ENCODE data around the gene GLDC. TPM values are rescaled to one million over a fixed set of nuclear protein-coding genes. Genes with fewer than 3 reads are reported as not detected.

Gene GLDC
- total RNA-seq, 5 donors from 2014 or later (not counting 1 experiment from before 2014, with no cell fraction given), result 0.21 to 0.79 (median 0.70) TPM

GRCh38 chr9:6676254-6676921 is 30.9 kb upstream of the GLDC start:
- peaks cover 6 to 10% (median 6%) of the 10 kb centered on the region in 3 donors for H3K4me1 Mint-ChIP-seq
- WGBS (ENCODE audit: insufficient coverage), result 82% methylated on average over 6 of the region's 6 CpGs
- no peak overlapping the region for H3K27ac Mint-ChIP-seq
- DNase-seq (no peak), ATAC-seq (replicated peaks in 1 of 4) (no peak)
- Histone ChIP-seq H3K4me1 (ENCODE audit: control insufficient read depth in 1 of 2, extremely low read depth in 1 of 2, insufficient read depth in 2 of 2, low read length in 2 of 2) (peaks cover 7 to 10% of the 10 kb centered on the region in 2 experiments), H3K4me3 (ENCODE audit: control insufficient read depth in 1 of 2, extremely low read depth in 1 of 2, low read length in 1 of 2) (no peak overlapping the region), H3K36me3 (ENCODE audit: control insufficient read depth in 2 of 2, extremely low read depth in 1 of 2, insufficient read depth in 1 of 2, low read length in 1 of 2) (no peaks in the 10 kb centered on the region), H3K27me3 (replicated peaks in 1 of 2; ENCODE audit: control insufficient read depth in 2 of 2, extremely low read depth in 1 of 2, insufficient read depth in 2 of 2, low read length in 1 of 2) (peaks cover 0 to 2% of the 10 kb centered on the region in 2 experiments), H3K27ac (ENCODE audit: low read length) (no peak overlapping the region), H3K9me3 (no peaks in the 10 kb centered on the region)
- H3K27me3 Mint-ChIP-seq, result no peaks in the 10 kb centered on the region
- no peak overlapping the region for H3K4me3 Mint-ChIP-seq
- no peaks in the 10 kb centered on the region for H3K36me3 Mint-ChIP-seq
- H3K9me3 Mint-ChIP-seq, result no peaks in the 10 kb centered on the region
- ChIA-PET CTCF (interaction anchor here in 1 of 2 donors (1.0 kb wide), 1 partner anchor 91 kb away, joined by 3 read pairs; no protein-coding TSS in a partner anchor), POLR2A (interaction anchor here in 1 of 2 donors (0.6 to 0.7 kb wide), 2 partner anchors 9 to 401 kb away, joined by 3 read pairs; no protein-coding TSS in a partner anchor)

DNA sequence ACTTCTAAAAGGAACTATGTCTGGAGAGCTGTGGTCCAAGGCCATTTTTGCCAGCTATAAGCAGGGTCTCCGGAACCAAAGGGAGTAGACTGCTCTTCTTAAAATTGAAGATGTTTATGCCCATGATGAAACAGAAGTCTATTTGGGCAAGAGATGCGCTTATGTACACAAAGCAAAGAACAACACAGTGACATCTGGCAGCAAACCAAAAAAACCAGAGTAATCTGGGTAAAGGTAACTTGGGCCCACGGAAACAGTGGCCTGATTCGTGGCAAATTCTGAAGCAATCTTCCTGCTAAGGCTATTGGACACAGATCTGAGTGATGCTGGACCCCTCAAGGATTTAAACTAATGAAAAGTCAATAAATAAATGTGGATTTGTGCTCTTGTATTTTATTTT is 29.7 kb upstream of the GLDC start:
- no peak for DNase-seq
- no peak overlapping the region for H3K4me3 ChIP-seq (ENCODE audit: control insufficient read depth in 1 of 2, extremely low read depth in 1 of 2, low read length in 1 of 2)
- Mint-ChIP-seq H3K4me1 (peaks cover 0 to under 1% (median under 1%) of the 10 kb centered on the region in 3 donors), H3K27me3 (no peaks in the 10 kb centered on the region), H3K27ac (no peak overlapping the region), H3K36me3 (no peaks in the 10 kb centered on the region), H3K4me3 (no peak overlapping the region), H3K9me3 (no peaks in the 10 kb centered on the region)
- H3K9me3 ChIP-seq, result no peaks in the 10 kb centered on the region
- ATAC-seq (replicated peaks in 1 of 4), result no peak
- 94% methylated on average over 3 of the region's 4 CpGs for WGBS (ENCODE audit: insufficient coverage)
- H3K27me3 ChIP-seq (replicated peaks in 1 of 2; ENCODE audit: control insufficient read depth in 2 of 2, extremely low read depth in 1 of 2, insufficient read depth in 2 of 2, low read length in 1 of 2), result peaks cover 0 to 2% of the 10 kb centered on the region in 2 experiments
- H3K36me3 ChIP-seq (ENCODE audit: control insufficient read depth in 2 of 2, extremely low read depth in 1 of 2, insufficient read depth in 1 of 2, low read length in 1 of 2), result no peaks in the 10 kb centered on the region
- H3K4me1 ChIP-seq (ENCODE audit: control insufficient read depth in 1 of 2, extremely low read depth in 1 of 2, insufficient read depth in 2 of 2, low read length in 2 of 2), result peaks cover under 1 to 3% of the 10 kb centered on the region in 2 experiments
- no peak overlapping the region for H3K27ac ChIP-seq (ENCODE audit: low read length)
- ChIA-PET POLR2A (no interaction called here), CTCF (interaction anchor here in 1 of 2 donors (0.7 kb wide), 1 partner anchor 326 kb away, joined by 3 read pairs; no protein-coding TSS in a partner anchor)

- ChIA-PET POLR2A (no interaction called here), CTCF (no interaction called here)
- H3K4me1 ChIP-seq (ENCODE audit: control insufficient read depth in 1 of 2, extremely low read depth in 1 of 2, insufficient read depth in 2 of 2, low read length in 2 of 2), result no peaks in the 10 kb centered on the region
- no CpG with 5 or more reads among the region's 1 CpG for WGBS (ENCODE audit: insufficient coverage)
- no peaks in the 10 kb centered on the region for H3K9me3 ChIP-seq
- no peak overlapping the region for H3K27ac Mint-ChIP-seq
- H3K27me3 ChIP-seq (replicated peaks in 1 of 2; ENCODE audit: control insufficient read depth in 2 of 2, extremely low read depth in 1 of 2, insufficient read depth in 2 of 2, low read length in 1 of 2), result peaks cover 0 to 5% of the 10 kb centered on the region in 2 experiments
- H3K36me3 Mint-ChIP-seq, result no peaks in the 10 kb centered on the region
- H3K4me3 ChIP-seq (ENCODE audit: control insufficient read depth in 1 of 2, extremely low read depth in 1 of 2, low read length in 1 of 2), result no peak overlapping the region
- H3K27ac ChIP-seq (ENCODE audit: low read length), result no peak overlapping the region
- no peaks in the 10 kb centered on the region for H3K36me3 ChIP-seq (ENCODE audit: control insufficient read depth in 2 of 2, extremely low read depth in 1 of 2, insufficient read depth in 1 of 2, low read length in 1 of 2)
- ATAC-seq (replicated peaks in 1 of 4) (no peak), DNase-seq (no peak)
- H3K4me1 Mint-ChIP-seq, result no peaks in the 10 kb centered on the region
- H3K27me3 Mint-ChIP-seq, result no peaks in the 10 kb centered on the region
- no peak overlapping the region for H3K4me3 Mint-ChIP-seq
- no peaks in the 10 kb centered on the region for H3K9me3 Mint-ChIP-seq
Observed at GRCh38 chr9:6673326-6674025, 27.9 kb upstream of the GLDC start.

DNA sequence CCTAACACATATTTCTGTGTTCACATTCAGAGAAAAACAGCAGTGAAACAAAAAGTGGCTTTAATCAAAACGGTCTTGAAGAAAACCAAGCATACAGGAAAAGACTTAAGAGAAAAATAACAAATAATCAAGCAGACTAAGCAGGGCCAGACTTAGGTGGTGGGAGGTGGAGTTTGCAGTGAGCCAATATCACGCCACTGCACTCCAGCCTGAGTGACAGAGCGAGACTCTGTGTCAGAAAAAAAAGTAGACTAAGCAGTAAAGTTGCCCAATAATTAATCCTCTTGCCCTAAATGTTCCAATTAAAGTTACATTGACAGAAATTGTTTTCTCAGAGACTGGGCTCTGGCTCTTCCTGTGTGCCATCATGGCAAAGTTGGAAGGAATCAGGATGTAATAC is 26.6 kb upstream of the GLDC start:
- Mint-ChIP-seq H3K36me3 (no peaks in the 10 kb centered on the region), H3K27me3 (no peaks in the 10 kb centered on the region), H3K9me3 (no peaks in the 10 kb centered on the region), H3K4me3 (no peak overlapping the region), H3K4me1 (peaks cover 0 to 3% (median 0%) of the 10 kb centered on the region in 3 donors), H3K27ac (no peak overlapping the region)
- ATAC-seq (replicated peaks in 1 of 4) (no peak), DNase-seq (no peak)
- H3K27ac ChIP-seq (ENCODE audit: low read length), result no peak overlapping the region
- no peaks in the 10 kb centered on the region for H3K36me3 ChIP-seq (ENCODE audit: control insufficient read depth in 2 of 2, extremely low read depth in 1 of 2, insufficient read depth in 1 of 2, low read length in 1 of 2)
- no peak overlapping the region for H3K4me3 ChIP-seq (ENCODE audit: control insufficient read depth in 1 of 2, extremely low read depth in 1 of 2, low read length in 1 of 2)
- ChIA-PET POLR2A (interaction anchor here in 1 of 2 donors (0.7 kb wide), 1 partner anchor 80 kb away, joined by 3 read pairs; no protein-coding TSS in a partner anchor), CTCF (no interaction called here)
- no peaks in the 10 kb centered on the region for H3K9me3 ChIP-seq
- H3K4me1 ChIP-seq (ENCODE audit: control insufficient read depth in 1 of 2, extremely low read depth in 1 of 2, insufficient read depth in 2 of 2, low read length in 2 of 2), result no peaks in the 10 kb centered on the region
- H3K27me3 ChIP-seq (replicated peaks in 1 of 2; ENCODE audit: control insufficient read depth in 2 of 2, extremely low read depth in 1 of 2, insufficient read depth in 2 of 2, low read length in 1 of 2), result peaks cover 0 to 5% of the 10 kb centered on the region in 2 experiments
- no CpG with 5 or more reads among the region's 3 CpGs for WGBS (ENCODE audit: insufficient coverage)

DNA sequence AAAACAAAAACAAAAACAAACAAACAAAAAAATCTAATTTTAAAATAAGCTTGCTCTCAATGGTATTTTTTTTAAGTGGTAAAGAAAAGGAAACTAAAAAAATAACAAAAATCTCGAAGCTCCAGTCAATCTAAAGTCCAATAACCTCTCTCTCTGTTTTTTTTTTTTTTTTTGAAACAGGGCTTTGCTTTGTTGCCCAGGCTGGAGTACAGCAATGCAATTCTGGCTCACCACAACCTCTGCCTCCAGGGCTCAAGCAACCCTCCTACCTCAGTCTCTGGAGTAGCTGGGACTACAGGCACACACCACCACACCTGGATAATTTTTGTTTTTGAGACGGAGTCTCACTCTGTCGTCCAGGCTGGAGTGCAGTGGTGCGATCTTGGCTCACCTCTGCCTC is 25.9 kb upstream of the GLDC start:
- ATAC-seq (replicated peaks in 1 of 4) (no peak), DNase-seq (no peak)
- no peak overlapping the region for H3K27ac ChIP-seq (ENCODE audit: low read length)
- no peaks in the 10 kb centered on the region for H3K4me1 ChIP-seq (ENCODE audit: control insufficient read depth in 1 of 2, extremely low read depth in 1 of 2, insufficient read depth in 2 of 2, low read length in 2 of 2)
- no peaks in the 10 kb centered on the region for H3K36me3 ChIP-seq (ENCODE audit: control insufficient read depth in 2 of 2, extremely low read depth in 1 of 2, insufficient read depth in 1 of 2, low read length in 1 of 2)
- Mint-ChIP-seq H3K36me3 (no peaks in the 10 kb centered on the region), H3K4me1 (peaks cover 0 to 3% (median 0%) of the 10 kb centered on the region in 3 donors), H3K9me3 (no peaks in the 10 kb centered on the region), H3K27ac (no peak overlapping the region), H3K27me3 (no peaks in the 10 kb centered on the region), H3K4me3 (no peak overlapping the region)
- H3K27me3 ChIP-seq (replicated peaks in 1 of 2; ENCODE audit: control insufficient read depth in 2 of 2, extremely low read depth in 1 of 2, insufficient read depth in 2 of 2, low read length in 1 of 2), result peaks cover 0 to 5% of the 10 kb centered on the region in 2 experiments
- H3K4me3 ChIP-seq (ENCODE audit: control insufficient read depth in 1 of 2, extremely low read depth in 1 of 2, low read length in 1 of 2), result no peak overlapping the region
- POLR2A ChIA-PET, result interaction anchor here in 1 of 2 donors (0.7 kb wide), 1 partner anchor 79 kb away, joined by 3 read pairs; no protein-coding TSS in a partner anchor
- WGBS (ENCODE audit: insufficient coverage), result 100% methylated on average over 1 of the region's 4 CpGs
- CTCF ChIA-PET, result interaction anchor here (0.7 kb wide), 3 partner anchors 114 to 500 kb away, joined by 3 to 4 read pairs (median 3); no protein-coding TSS in a partner anchor
- H3K9me3 ChIP-seq, result no peaks in the 10 kb centered on the region

- no peaks in the 10 kb centered on the region for H3K36me3 Mint-ChIP-seq
- POLR2A ChIA-PET, result no interaction called here
- no peaks in the 10 kb centered on the region for H3K4me1 ChIP-seq (ENCODE audit: control insufficient read depth in 1 of 2, extremely low read depth in 1 of 2, insufficient read depth in 2 of 2, low read length in 2 of 2)
- DNase-seq (no peak), ATAC-seq (replicated peaks in 1 of 4) (no peak)
- CTCF ChIA-PET, result interaction anchor here in 1 of 2 donors (0.9 kb wide), 1 partner anchor 9 kb away, joined by 4 read pairs; no protein-coding TSS in a partner anchor
- H3K9me3 ChIP-seq, result no peaks in the 10 kb centered on the region
- H3K27me3 ChIP-seq (replicated peaks in 1 of 2; ENCODE audit: control insufficient read depth in 2 of 2, extremely low read depth in 1 of 2, insufficient read depth in 2 of 2, low read length in 1 of 2), result peaks cover 0 to 3% of the 10 kb centered on the region in 2 experiments
- no peaks in the 10 kb centered on the region for H3K27me3 Mint-ChIP-seq
- H3K27ac ChIP-seq (ENCODE audit: low read length), result no peak overlapping the region
- 71% methylated on average over 3 of the region's 14 CpGs for WGBS (ENCODE audit: insufficient coverage)
- no peak overlapping the region for H3K4me3 ChIP-seq (ENCODE audit: control insufficient read depth in 1 of 2, extremely low read depth in 1 of 2, low read length in 1 of 2)
- no peak overlapping the region for H3K4me3 Mint-ChIP-seq
- H3K36me3 ChIP-seq (ENCODE audit: control insufficient read depth in 2 of 2, extremely low read depth in 1 of 2, insufficient read depth in 1 of 2, low read length in 1 of 2), result no peaks in the 10 kb centered on the region
- H3K27ac Mint-ChIP-seq, result no peak overlapping the region
- peaks cover 0 to 3% (median 0%) of the 10 kb centered on the region in 3 donors for H3K4me1 Mint-ChIP-seq
- H3K9me3 Mint-ChIP-seq, result no peaks in the 10 kb centered on the region
Observed at GRCh38 chr9:6669881-6670280, 24.4 kb upstream of the GLDC start.

All from T-cell (primary cell).